A549 (cell line): Measurements from ENCODE around the gene SCYGR1. TPM values are rescaled to one million over a fixed set of nuclear protein-coding genes. Genes with fewer than 3 reads are reported as not detected.

ENCODE experiments used
- ATAC-seq, 2 experiments: fragments of 200-7000 bp in 1 of 2; fragments of >200 bp in 1 of 2; cut with Nextera tagmentation in 1 of 2; cut with Tn5 transposase in 1 of 2; 3 replicates each; pipeline versions ENCODE4 v1.8.0 to v1.9.1; 2018 to 2020; ENCODE audit warnings: mild to moderate bottlenecking in 1 of 2, moderate library complexity in 1 of 2
- CTCF ChIA-PET: fragments of 300-600 bp; sonication (Branson Sonifier 250); formaldehyde crosslinking; extraction: SDS; loops from one replicate; lab custom pipeline; 2021; ENCODE audit warnings: antibody characterized with exemption, inconsistent platforms; lab: Yijun Ruan, JAX
- POLR2A ChIA-PET: fragments of 350-600 bp; formaldehyde crosslinking; extraction: SDS; loops from one replicate; lab custom pipeline; 2021; ENCODE audit warnings: antibody characterized with exemption, inconsistent platforms; lab: Yijun Ruan, JAX
- DNase-seq, 2 experiments: peaks; one replicate each; pipeline versions ENCODE4 v3.0.0 to v3.0.0-alpha.2; 2011 to 2016; ENCODE audit warnings: low read depth in 1 of 2, low spot score in 1 of 2
- FAIRE-seq: peaks from 2 replicates; lab custom pipeline; 2011; peaks lifted over from hg19 to GRCh38; lab: Jason Lieb, UNC
- H3K27ac ChIP-seq, 2 experiments: fragments of >200 bp; sonication (Bioruptor Twin); formaldehyde crosslinking; 3 replicates each; pipeline ENCODE4 v1.5.1; 2016 to 2017
- H3K4me1 ChIP-seq: fragments of >200 bp; sonication (Bioruptor Twin); formaldehyde crosslinking; 3 replicates; pipeline ENCODE4 v1.6.1; 2016
- H3K4me2 ChIP-seq: fragments of >200 bp; sonication (Bioruptor Twin); formaldehyde crosslinking; 3 replicates; pipeline ENCODE4 v1.6.1; 2016
- H3K4me3 ChIP-seq: fragments of >200 bp; sonication (Bioruptor Twin); formaldehyde crosslinking; 3 replicates; pipeline ENCODE4 v1.5.1; 2016
- H3K9me3 ChIP-seq: fragments of >200 bp; sonication (Bioruptor Twin); formaldehyde crosslinking; 3 replicates; pipeline ENCODE4 v1.6.1; 2016
- BCL3 ChIP-seq: fragments of >200 bp; sonication (Bioruptor Twin); formaldehyde crosslinking; IDR thresholded peaks from 3 replicates; pipeline ENCODE4 v1.6.1; 2016
- BHLHE40 ChIP-seq: IDR thresholded peaks from 2 replicates; pipeline ENCODE4 v1.6.1; 2012; ENCODE audit warnings: low read depth, low read length, inconsistent platforms
- CBX2 ChIP-seq: fragments of 200-600 bp; sonication (generic); IDR thresholded peaks from 2 replicates; pipeline ENCODE4 v1.6.1; 2016; ENCODE audit warnings: low read depth, mild to moderate bottlenecking, borderline replicate concordance
- CBX8 ChIP-seq: fragments of 200-600 bp; sonication (generic); IDR thresholded peaks from 2 replicates; pipeline ENCODE4 v1.6.1; 2016
- CHD2 ChIP-seq: fragments of 150-350 bp; IDR thresholded peaks from 2 replicates; pipeline ENCODE4 v1.6.1; 2014; ENCODE audit warnings: low read length; ENCODE audit not compliant: partially characterized antibody
- E2F6 ChIP-seq: IDR thresholded peaks from 2 replicates; pipeline ENCODE4 v1.6.1; 2012; ENCODE audit warnings: low read depth, borderline replicate concordance
- EHF ChIP-seq: fragments of 250-450 bp; sonication (Bioruptor Pico); IDR thresholded peaks from 2 replicates; pipeline ENCODE4 v1.5.0; 2020; ENCODE audit warnings: mild to moderate bottlenecking
- EHMT2 ChIP-seq: fragments of 200-600 bp; sonication (generic); IDR thresholded peaks from 2 replicates; pipeline ENCODE4 v1.6.1; 2016; ENCODE audit warnings: antibody characterized with exemption, low read depth, mild to moderate bottlenecking, moderate library complexity
- FOSB ChIP-seq: fragments of 250-450 bp; sonication (Bioruptor Pico); IDR thresholded peaks from 2 replicates; pipeline ENCODE4 v1.5.0; 2020; ENCODE audit warnings: mild to moderate bottlenecking, moderate library complexity
- FOSL2 ChIP-seq, 2 experiments: fragments of 450-650 bp in 1 of 2; fragments of >200 bp in 1 of 2; sonication (Bioruptor Twin) in 1 of 2; formaldehyde crosslinking; IDR thresholded peaks; 2 replicates each; pipeline versions ENCODE4 v1.5.0 to v1.6.1; 2016 to 2020; ENCODE audit warnings: mild to moderate bottlenecking in 1 of 2, moderate library complexity in 1 of 2
- FOXS1 ChIP-seq: fragments of 250-450 bp; sonication (Bioruptor Pico); IDR thresholded peaks from 2 replicates; pipeline ENCODE4 v1.5.0; 2020; ENCODE audit warnings: mild to moderate bottlenecking, moderate library complexity
- GATA3 ChIP-seq: IDR thresholded peaks from 2 replicates; pipeline ENCODE4 v1.6.1; 2012; ENCODE audit warnings: borderline replicate concordance
- HDAC2 ChIP-seq: fragments of 200-600 bp; sonication (generic); IDR thresholded peaks from 2 replicates; pipeline ENCODE4 v1.6.1; 2016
- HEYL ChIP-seq: fragments of 250-450 bp; sonication (Bioruptor Pico); IDR thresholded peaks from 2 replicates; pipeline ENCODE4 v1.8.0; 2021; ENCODE audit warnings: mild to moderate bottlenecking, moderate library complexity
- HOXA7 ChIP-seq: fragments of 250-450 bp; sonication (Bioruptor Pico); IDR thresholded peaks from 2 replicates; pipeline ENCODE4 v1.5.0; 2020; ENCODE audit warnings: mild to moderate bottlenecking, moderate library complexity
- JUN ChIP-seq, 2 experiments: fragments of >200 bp; sonication (Bioruptor Twin); formaldehyde crosslinking; IDR thresholded peaks; 2 replicates in 1 of 2; 3 replicates in 1 of 2; pipeline ENCODE4 v1.6.1; 2016 to 2017
- JUNB ChIP-seq: fragments of >200 bp; sonication (Bioruptor Twin); formaldehyde crosslinking; IDR thresholded peaks from 2 replicates; pipeline ENCODE4 v1.6.1; 2016
- MAX ChIP-seq: IDR thresholded peaks from 2 replicates; pipeline ENCODE4 v1.6.1; 2012
- MYC ChIP-seq: IDR thresholded peaks from 2 replicates; pipeline ENCODE4 v1.6.1; 2012; ENCODE audit warnings: mild to moderate bottlenecking, inconsistent platforms, low read length, improper control_type of control experiment, borderline replicate concordance
- NR3C1 ChIP-seq: fragments of >200 bp; sonication (Bioruptor Twin); formaldehyde crosslinking; IDR thresholded peaks from 3 replicates; pipeline ENCODE4 v1.6.1; 2017
- PBX3 ChIP-seq: IDR thresholded peaks from 2 replicates; pipeline ENCODE4 v1.6.1; 2012
- RAD21 ChIP-seq, 2 experiments: fragments of >200 bp in 1 of 2; sonication (Bioruptor Twin) in 1 of 2; formaldehyde crosslinking in 1 of 2; IDR thresholded peaks in 1 of 2; conservative IDR thresholded peaks in 1 of 2; 2 replicates in 1 of 2; 3 replicates in 1 of 2; pipeline ENCODE4 v1.6.1; 2012 to 2018; ENCODE audit warnings: inconsistent platforms in 1 of 2
- REST ChIP-seq: fragments of 200-600 bp; sonication (generic); IDR thresholded peaks from 2 replicates; pipeline ENCODE4 v1.6.1; 2016; ENCODE audit warnings: antibody characterized with exemption, mild to moderate bottlenecking, moderate library complexity
- RFX5 ChIP-seq: fragments of 450-650 bp; IDR thresholded peaks from 2 replicates; pipeline ENCODE4 v1.7.1; 2014; ENCODE audit warnings: antibody characterized with exemption, mild to moderate bottlenecking, moderate library complexity
- RNF2 ChIP-seq: fragments of 200-600 bp; sonication (generic); IDR thresholded peaks from 2 replicates; pipeline ENCODE4 v1.6.1; 2016; ENCODE audit warnings: low read depth, mild to moderate bottlenecking, antibody characterized with exemption, moderate library complexity, borderline replicate concordance
- SMC3 ChIP-seq: fragments of >200 bp; sonication (Bioruptor Twin); formaldehyde crosslinking; IDR thresholded peaks from 3 replicates; pipeline ENCODE4 v1.6.1; 2018; ENCODE audit warnings: inconsistent platforms
- SREBF2 ChIP-seq: fragments of 450-650 bp; IDR thresholded peaks from 2 replicates; pipeline ENCODE4 v1.6.1; 2014; ENCODE audit warnings: mild to moderate bottlenecking, moderate library complexity
- ZFP36 ChIP-seq: fragments of 450-650 bp; IDR thresholded peaks from 2 replicates; pipeline ENCODE4 v1.6.1; 2014; ENCODE audit warnings: borderline replicate concordance; ENCODE audit not compliant: partially characterized antibody
- WGBS: methylation state at CpG from one replicate; pipeline ENCODE4 v1.1.6; 2017; ENCODE audit errors: missing lambda C conversion rate; 5-methylcytosine and 5-hydroxymethylcytosine counted together
- polyA plus RNA-seq, 4 experiments: library from polyadenylated mRNA; depleted of rRNA in 3 of 4; stranded (reverse); fragments of >200 nt; fragmentation: RNase III in 1 of 4; extraction: RNeasy Plus Mini Kit Qiagen cat#74134 plus additional on column Dnase treatment in 1 of 4; gene quantifications; 2 replicates in 3 of 4; 3 replicates in 1 of 4; pipeline ENCODE4 v1.2.3, GENCODE V29; 2011 to 2017
- TF ChIP-seq, protein P1 (sequence below): fragments of >200 bp; sonication (Bioruptor Twin); formaldehyde crosslinking; IDR thresholded peaks from 3 replicates; pipeline ENCODE4 v1.5.1; 2016

SCYGR1 gene
- polyA plus RNA-seq, 2 of the 4 experiments (the other 2 are of a cell fraction), result not detected

GRCh38 chr2:227407591-227408151 lies 19.9 kb upstream of the SCYGR1 start (continued):
- TF ChIP-seq FOSB (CRISPR knock-in tag) (no peak), REST (no peak), FOSL2 (IDR thresholded peaks at IDR 0.05) (no peak), FOSL2 (CRISPR knock-in tag; IDR thresholded peaks at IDR 0.05) (peak; percentile 70), E2F6 (peak; percentile 59; the same call in 1 of the 2 replicates), RNF2 (no peak), FOXS1 (CRISPR knock-in tag) (no peak), SMC3 (peak; percentile 58), CHD2 (no peak), SREBF2 (no peak), RFX5 (no peak), RAD21 (conservative IDR thresholded peaks at IDR 0.05 in 1 of 2, IDR thresholded peaks at IDR 0.05 in 1 of 2) (peak; percentile 24 to 59), MAX (peak; percentile 86), HDAC2 (no peak), NR3C1 (no peak), EHMT2 (no peak), HOXA7 (CRISPR knock-in tag) (no peak), PBX3 (no peak), HEYL (CRISPR knock-in tag) (peak; percentile 24; the same call in 1 of the 2 replicates), ZFP36 (no peak), MYC (no peak; the same call in 1 of the 2 replicates), CBX8 (no peak), BHLHE40 (no peak)

DNA sequence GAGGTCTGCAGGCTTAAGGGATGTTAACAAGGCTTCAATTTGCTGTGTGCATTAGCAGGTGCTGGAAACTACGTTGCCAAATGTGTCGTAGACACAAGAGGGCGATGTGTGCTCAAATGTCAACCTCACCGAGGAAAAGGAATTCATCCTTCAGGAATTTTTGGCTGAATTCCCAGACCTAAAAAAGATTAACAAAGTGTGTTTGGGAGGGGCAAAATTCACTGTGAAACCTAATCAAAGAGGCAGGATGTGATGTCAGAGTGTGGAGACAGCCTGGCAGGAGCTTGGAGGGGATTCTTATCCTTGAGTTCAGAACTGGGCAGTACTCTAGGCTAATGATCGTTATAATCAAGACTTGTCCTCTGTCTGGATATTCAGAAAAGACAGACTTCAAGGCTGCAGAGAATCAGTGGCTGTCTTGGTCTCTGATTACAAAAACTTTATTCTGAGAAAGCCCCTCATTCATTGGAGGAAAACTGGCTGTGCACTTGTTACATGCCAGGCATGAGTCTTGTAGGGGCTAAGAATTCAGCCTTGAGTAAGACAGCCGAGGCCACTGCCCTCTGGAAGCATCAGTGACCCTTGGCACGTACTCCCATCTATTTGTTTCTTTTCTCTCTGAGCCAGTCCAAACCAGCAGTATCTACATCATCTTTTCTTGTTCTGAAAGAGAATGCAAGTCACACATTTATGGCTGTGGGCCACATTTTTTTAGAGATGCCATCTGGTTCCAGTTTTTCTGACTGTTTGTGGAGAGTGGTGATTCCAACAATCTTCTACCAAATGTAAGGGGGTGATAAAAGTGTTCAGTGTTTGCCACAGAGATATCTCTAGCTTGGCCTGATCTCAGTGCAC lies 18.7 kb upstream of the SCYGR1 start:
- ChIA-PET POLR2A (interaction anchor here (0.9 to 2.6 kb wide), 5 partner anchors 60 to 360 kb away, joined by 3 to 10 read pairs (median 6); partner anchors contain the start of gene AGFG1), CTCF (interaction anchor here (0.6 to 6.1 kb wide), 59 partner anchors 9 to 590 kb away, joined by 3 to 63 read pairs (median 5); partner anchors contain the start of genes AGFG1, SCYGR1 and TM4SF20)
- peak; percentile 92 to 98 for DNase-seq
- under 1% methylated on average over 7 of the region's 7 CpGs for WGBS
- Histone ChIP-seq H3K4me3 (no peak overlapping the region), H3K4me1 (peaks cover 76% of the 10 kb centered on the region), H3K4me2 (peak overlapping the region; percentile 88), H3K9me3 (no peaks in the 10 kb centered on the region), H3K27ac (peak overlapping the region; percentile 88 to 98)
- peak; percentile 90 for FAIRE-seq
- peak; percentile 75 to 81 for ATAC-seq
- peak; percentile 63 for TF ChIP-seq FOSL2 (IDR thresholded peaks at IDR 0.05)
- peak; percentile 84 for TF ChIP-seq FOSL2 (CRISPR knock-in tag; IDR thresholded peaks at IDR 0.05)
- no peak for TF ChIP-seq SREBF2
- no peak for TF ChIP-seq HEYL (CRISPR knock-in tag)
- peak; percentile 77 for TF ChIP-seq GATA3
- TF ChIP-seq JUN (IDR thresholded peaks at IDR 0.05), result peak; percentile 76 to 95
- TF ChIP-seq, protein P1, sequence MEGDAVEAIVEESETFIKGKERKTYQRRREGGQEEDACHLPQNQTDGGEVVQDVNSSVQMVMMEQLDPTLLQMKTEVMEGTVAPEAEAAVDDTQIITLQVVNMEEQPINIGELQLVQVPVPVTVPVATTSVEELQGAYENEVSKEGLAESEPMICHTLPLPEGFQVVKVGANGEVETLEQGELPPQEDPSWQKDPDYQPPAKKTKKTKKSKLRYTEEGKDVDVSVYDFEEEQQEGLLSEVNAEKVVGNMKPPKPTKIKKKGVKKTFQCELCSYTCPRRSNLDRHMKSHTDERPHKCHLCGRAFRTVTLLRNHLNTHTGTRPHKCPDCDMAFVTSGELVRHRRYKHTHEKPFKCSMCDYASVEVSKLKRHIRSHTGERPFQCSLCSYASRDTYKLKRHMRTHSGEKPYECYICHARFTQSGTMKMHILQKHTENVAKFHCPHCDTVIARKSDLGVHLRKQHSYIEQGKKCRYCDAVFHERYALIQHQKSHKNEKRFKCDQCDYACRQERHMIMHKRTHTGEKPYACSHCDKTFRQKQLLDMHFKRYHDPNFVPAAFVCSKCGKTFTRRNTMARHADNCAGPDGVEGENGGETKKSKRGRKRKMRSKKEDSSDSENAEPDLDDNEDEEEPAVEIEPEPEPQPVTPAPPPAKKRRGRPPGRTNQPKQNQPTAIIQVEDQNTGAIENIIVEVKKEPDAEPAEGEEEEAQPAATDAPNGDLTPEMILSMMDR, result peak; percentile 91
- no peak for TF ChIP-seq EHF (CRISPR knock-in tag)
- peak; percentile 95 for TF ChIP-seq SMC3
- TF ChIP-seq BCL3, result peak; percentile 73; the same call in 1 of the 3 replicates
- peak; percentile 68 for TF ChIP-seq JUNB
- no peak for TF ChIP-seq CBX2
